HEK293 (cell line): ENCODE results near the gene PET100.

Source experiments
- BCL11A ChIP-seq: fragments of 450-650 bp; formaldehyde crosslinking; IDR thresholded peaks from 2 replicates; pipeline ENCODE4 v1.5.1; 2016; ENCODE audit warnings: low read depth, missing biosample characterization, missing genetic modification characterization
- RBAK ChIP-seq: fragments of 450-650 bp; formaldehyde crosslinking; IDR thresholded peaks from 2 replicates; pipeline ENCODE4 v1.5.1; 2016; ENCODE audit warnings: missing biosample characterization, missing genetic modification characterization
- REST ChIP-seq: fragments of 450-650 bp; formaldehyde crosslinking; IDR thresholded peaks from 2 replicates; pipeline ENCODE4 v1.5.1; 2016; ENCODE audit warnings: missing biosample characterization, missing genetic modification characterization
- ZNF132 ChIP-seq: fragments of 450-650 bp; formaldehyde crosslinking; IDR thresholded peaks from 2 replicates; pipeline ENCODE4 v1.5.1; 2017; ENCODE audit warnings: missing biosample characterization, missing genetic modification characterization, borderline replicate concordance
- ZNF639 ChIP-seq: fragments of 450-650 bp; formaldehyde crosslinking; IDR thresholded peaks from 2 replicates; pipeline ENCODE4 v1.5.1; 2016; ENCODE audit warnings: missing biosample characterization, missing genetic modification characterization
- TF ChIP-seq, protein P1 (sequence below): fragments of 450-650 bp; formaldehyde crosslinking; IDR thresholded peaks from 2 replicates; pipeline ENCODE4 v1.5.1; 2016; ENCODE audit warnings: missing biosample characterization, missing genetic modification characterization
- TF ChIP-seq, protein P2 (sequence below): fragments of 450-650 bp; formaldehyde crosslinking; IDR thresholded peaks from 2 replicates; pipeline ENCODE4 v1.5.1; 2016; ENCODE audit warnings: missing biosample characterization, missing genetic modification characterization

GRCh38 chr19:7648265-7649014 lies 18.8 kb downstream of the PET100 start:
- TF ChIP-seq, protein P1, sequence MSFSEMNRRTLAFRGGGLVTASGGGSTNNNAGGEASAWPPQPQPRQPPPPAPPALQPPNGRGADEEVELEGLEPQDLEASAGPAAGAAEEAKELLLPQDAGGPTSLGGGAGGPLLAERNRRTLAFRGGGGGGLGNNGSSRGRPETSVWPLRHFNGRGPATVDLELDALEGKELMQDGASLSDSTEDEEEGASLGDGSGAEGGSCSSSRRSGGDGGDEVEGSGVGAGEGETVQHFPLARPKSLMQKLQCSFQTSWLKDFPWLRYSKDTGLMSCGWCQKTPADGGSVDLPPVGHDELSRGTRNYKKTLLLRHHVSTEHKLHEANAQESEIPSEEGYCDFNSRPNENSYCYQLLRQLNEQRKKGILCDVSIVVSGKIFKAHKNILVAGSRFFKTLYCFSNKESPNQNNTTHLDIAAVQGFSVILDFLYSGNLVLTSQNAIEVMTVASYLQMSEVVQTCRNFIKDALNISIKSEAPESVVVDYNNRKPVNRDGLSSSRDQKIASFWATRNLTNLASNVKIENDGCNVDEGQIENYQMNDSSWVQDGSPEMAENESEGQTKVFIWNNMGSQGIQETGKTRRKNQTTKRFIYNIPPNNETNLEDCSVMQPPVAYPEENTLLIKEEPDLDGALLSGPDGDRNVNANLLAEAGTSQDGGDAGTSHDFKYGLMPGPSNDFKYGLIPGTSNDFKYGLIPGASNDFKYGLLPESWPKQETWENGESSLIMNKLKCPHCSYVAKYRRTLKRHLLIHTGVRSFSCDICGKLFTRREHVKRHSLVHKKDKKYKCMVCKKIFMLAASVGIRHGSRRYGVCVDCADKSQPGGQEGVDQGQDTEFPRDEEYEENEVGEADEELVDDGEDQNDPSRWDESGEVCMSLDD (tag by site-specific recombination), result no peak
- TF ChIP-seq REST, result no peak
- TF ChIP-seq ZNF132, result no peak
- no peak for TF ChIP-seq ZNF639 (tag by site-specific recombination)
- TF ChIP-seq, protein P2, sequence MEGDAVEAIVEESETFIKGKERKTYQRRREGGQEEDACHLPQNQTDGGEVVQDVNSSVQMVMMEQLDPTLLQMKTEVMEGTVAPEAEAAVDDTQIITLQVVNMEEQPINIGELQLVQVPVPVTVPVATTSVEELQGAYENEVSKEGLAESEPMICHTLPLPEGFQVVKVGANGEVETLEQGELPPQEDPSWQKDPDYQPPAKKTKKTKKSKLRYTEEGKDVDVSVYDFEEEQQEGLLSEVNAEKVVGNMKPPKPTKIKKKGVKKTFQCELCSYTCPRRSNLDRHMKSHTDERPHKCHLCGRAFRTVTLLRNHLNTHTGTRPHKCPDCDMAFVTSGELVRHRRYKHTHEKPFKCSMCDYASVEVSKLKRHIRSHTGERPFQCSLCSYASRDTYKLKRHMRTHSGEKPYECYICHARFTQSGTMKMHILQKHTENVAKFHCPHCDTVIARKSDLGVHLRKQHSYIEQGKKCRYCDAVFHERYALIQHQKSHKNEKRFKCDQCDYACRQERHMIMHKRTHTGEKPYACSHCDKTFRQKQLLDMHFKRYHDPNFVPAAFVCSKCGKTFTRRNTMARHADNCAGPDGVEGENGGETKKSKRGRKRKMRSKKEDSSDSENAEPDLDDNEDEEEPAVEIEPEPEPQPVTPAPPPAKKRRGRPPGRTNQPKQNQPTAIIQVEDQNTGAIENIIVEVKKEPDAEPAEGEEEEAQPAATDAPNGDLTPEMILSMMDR, result no peak
- TF ChIP-seq BCL11A (tag by site-specific recombination), result no peak
- TF ChIP-seq RBAK (tag by site-specific recombination), result no peak
